Body of pancreas (tissue), 4 donors: ENCODE results near the gene PVALB. TPM values are rescaled to one million over a fixed set of nuclear protein-coding genes. Genes with fewer than 3 reads are reported as not detected.
"Not testable (repeated sequence)": the region's sequence is repeated elsewhere in the genome, so short reads cannot be mapped to it uniquely, and the experiment has no call there.

Experiments
- ATAC-seq: fragments of 150-250 bp; one replicate; pipeline ENCODE4 v1.9.1; 2016
- DNase-seq, 4 donors: peaks; one replicate each; pipeline ENCODE4 v3.0.0-alpha.2; 2019
- H3K27ac ChIP-seq, 4 donors: fragments of 200-600 bp; sonication (generic); 1 replicate in 3 of 4; 2 replicates in 1 of 4; pipeline versions ENCODE4 v1.5.1 to v1.6.1; 2016 to 2019; ENCODE audit warnings: mild to moderate bottlenecking in 1 of 4, mixed read lengths in 1 of 4, moderate library complexity in 1 of 4
- H3K27me3 ChIP-seq, 2 donors: fragments of 200-600 bp; sonication (generic); one replicate each; pipeline ENCODE4 v1.6.0; 2016; ENCODE audit warnings: mild to moderate bottlenecking in 1 of 2
- H3K36me3 ChIP-seq, 2 donors: fragments of 200-600 bp; sonication (generic); replicated peaks in 1 of 2; 2 replicates each; pipeline ENCODE4 v1.5.1; 2016; ENCODE audit warnings: low read depth in 2 of 2; ENCODE audit not compliant: insufficient read depth in 1 of 2
- H3K4me1 ChIP-seq: fragments of 200-600 bp; sonication (generic); one replicate; pipeline ENCODE4 v1.6.0; 2016
- H3K4me3 ChIP-seq, 2 donors: fragments of 200-600 bp; sonication (generic); 1 replicate in 1 of 2; 2 replicates in 1 of 2; pipeline ENCODE4 v1.5.1; 2016 to 2019
- H3K9me3 ChIP-seq, 3 donors: fragments of 200-600 bp; sonication (generic); 1 replicate in 2 of 3; 2 replicates in 1 of 3; pipeline ENCODE4 v1.5.1; 2016
- CTCF ChIP-seq, 7 experiments: fragments of 450-650 bp in 4 of 7; fragments of 200-600 bp in 3 of 7; sonication (generic) in 3 of 7; IDR thresholded peaks; one replicate each; pipeline ENCODE4 v1.5.1; 2016 to 2019; ENCODE audit warnings: antibody characterized with exemption in 7 of 7
- POLR2A ChIP-seq, 3 donors: fragments of 450-650 bp; IDR thresholded peaks; one replicate each; pipeline ENCODE4 v1.6.1; 2016; ENCODE audit warnings: antibody characterized with exemption in 3 of 3, mild to moderate bottlenecking in 2 of 3
- WGBS, 2 donors: methylation state at CpG; one replicate each; pipeline ENCODE4 v1.1.5; 2017; 5-methylcytosine and 5-hydroxymethylcytosine counted together
- intact Hi-C: fragments of 100-400 bp; cut with DNase I; formaldehyde crosslinking; loops from one replicate; pipeline ENCODE4 v1.15.1; 2023
- total RNA-seq, 2 donors: library from RNA; depleted of rRNA; stranded (reverse); fragments of >200 nt; gene quantifications; one replicate each; pipeline ENCODE4 v1.1.0, GENCODE V29; 2016

PVALB gene
- total RNA-seq, 2 donors from 2014 or later, result not detected

GRCh38 chr22:36755316-36755715, 61.5 kb downstream of the PVALB start:
- WGBS, 2 donors, result 80 to 82% methylated on average over 6 of the region's 6 CpGs
- Histone ChIP-seq H3K27ac (no peak overlapping the region), H3K27me3 (no peaks in the 10 kb centered on the region), H3K9me3 (no peaks in the 10 kb centered on the region), H3K4me3 (no peak overlapping the region), H3K4me1 (peaks cover 9% of the 10 kb centered on the region), H3K36me3 (no peaks in the 10 kb centered on the region)
- intact Hi-C loops, result no loop called here
- TF ChIP-seq CTCF (IDR thresholded peaks at IDR 0.05) (no peak), POLR2A (IDR thresholded peaks at IDR 0.05) (no peak)
- ATAC-seq (no peak), DNase-seq (no peak)

GRCh38 chr22:36754881-36755280, 62.0 kb downstream of the PVALB start:
- H3K36me3 ChIP-seq, H3K4me3 ChIP-seq, H3K27ac ChIP-seq, DNase-seq, H3K9me3 ChIP-seq, H3K4me1 ChIP-seq, ATAC-seq, H3K27me3 ChIP-seq, intact Hi-C loops: not testable (repeated sequence)
- 82 to 85% methylated on average over 9 of the region's 9 CpGs for WGBS, 2 donors

GRCh38 chr22:36753916-36754315, 62.9 kb downstream of the PVALB start:
- TF ChIP-seq POLR2A (IDR thresholded peaks at IDR 0.05) (no peak), CTCF (IDR thresholded peaks at IDR 0.05) (no peak)
- WGBS, 2 donors, result 77 to 79% methylated on average over 12 of the region's 12 CpGs
- no peaks in the 10 kb centered on the region for H3K27me3 ChIP-seq
- no peak overlapping the region for H3K27ac ChIP-seq
- H3K4me1 ChIP-seq, result peaks cover 9% of the 10 kb centered on the region
- peak in 2 of 4 donors; percentile 3 to 5 for DNase-seq
- no peak for ATAC-seq
- no peaks in the 10 kb centered on the region for H3K36me3 ChIP-seq
- H3K4me3 ChIP-seq, result no peak overlapping the region
- intact Hi-C loops, result no loop called here
- H3K9me3 ChIP-seq, result no peaks in the 10 kb centered on the region

- ATAC-seq, result no peak
- Histone ChIP-seq H3K27ac (no peak overlapping the region), H3K4me3 (no peak overlapping the region), H3K36me3 (no peaks in the 10 kb centered on the region), H3K27me3 (no peaks in the 10 kb centered on the region), H3K9me3 (no peaks in the 10 kb centered on the region), H3K4me1 (peaks cover 9% of the 10 kb centered on the region)
- no peak for TF ChIP-seq CTCF (IDR thresholded peaks at IDR 0.05)
- no peak for TF ChIP-seq POLR2A (IDR thresholded peaks at IDR 0.05)
- peak in 3 of 4 donors; percentile 8 to 64 (median 34) for DNase-seq
- 53 to 64% methylated on average over 4 of the region's 4 CpGs for WGBS, 2 donors
- intact Hi-C loops, result no loop called here
These were observed 63.6 kb downstream of the PVALB start for GRCh38 chr22:36753120-36753802.

Other genes with a start within 250 kb of the PVALB start
- gene CACNG2, start 113.3 kb downstream of the PVALB start, total RNA-seq, result not detected
- gene IFT27, start 40.9 kb downstream of the PVALB start, total RNA-seq, result 10 to 100 TPM in 1 of 2 donors, 1 to 10 TPM in 1; 7.6 to 15.8 TPM
- 1 to 10 TPM; 5.9 to 6.0 TPM for gene NCF4, start 44.0 kb upstream of the PVALB start, total RNA-seq
- gene CSF2RB, start 96.6 kb upstream of the PVALB start, total RNA-seq, result 1 to 10 TPM; 2.0 to 2.9 TPM
- 10 to 100 TPM; 73.8 to 91.1 TPM for gene TST, start 202.4 kb upstream of the PVALB start, total RNA-seq
- 100 to 1,000 TPM; 173 TPM for gene MPST, start 202.7 kb upstream of the PVALB start, total RNA-seq
- 1 to 10 TPM; 3.6 to 8.3 TPM for gene KCTD17, start 234.7 kb upstream of the PVALB start, total RNA-seq